ENCODE results near the gene TMEM178B. TPM values are rescaled to one million over a fixed set of nuclear protein-coding genes. Genes with fewer than 3 reads are reported as not detected.

The TMEM178B gene
- total and polyA plus RNA-seq, 9 of the 15 experiments (the other 6 are each of a cell fraction or from before 2014, with no cell fraction given) = under 0.01 to 0.03 (median 0.01) TPM; not detected in 5

DNA sequence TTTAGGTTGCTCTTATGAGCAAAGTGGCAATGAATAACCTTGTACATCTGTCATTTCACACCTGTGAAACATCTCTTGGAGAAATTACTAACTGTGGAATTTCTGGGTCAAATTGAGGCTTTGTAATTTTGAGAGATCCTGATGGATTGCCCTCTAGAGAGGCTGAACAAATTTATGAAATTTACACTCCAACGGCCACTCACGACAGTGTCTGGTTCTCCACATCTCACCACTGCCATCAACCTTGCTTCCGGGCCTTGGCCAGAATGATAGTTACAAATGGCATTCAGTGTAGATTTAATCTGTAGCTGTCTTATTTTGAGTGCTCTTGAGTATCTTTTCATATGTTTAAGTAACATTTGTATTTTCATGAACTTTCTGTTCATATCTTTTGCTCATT is 117.4 kb downstream of the TMEM178B start:
- WGBS (ENCODE audit: insufficient coverage, low coverage, missing lambda C conversion rate) = 3% methylated on average over 3 of the region's 3 CpGs
- Histone ChIP-seq H3K4me1 (replicated peaks in 1 of 2; ENCODE audit: control insufficient read depth in 2 of 2, insufficient read depth in 2 of 2, low read length in 2 of 2) (peaks cover 0 to 4% of the 10 kb centered on the region in 2 experiments; a peak in 2 of 5 replicates), H3K27ac (ENCODE audit: extremely low read depth, low read depth, low read length) (no peak overlapping the region), H3K27me3 (ENCODE audit: control insufficient read depth in 2 of 2, insufficient read depth in 2 of 2, low read length in 2 of 2) (peaks cover 2 to 6% of the 10 kb centered on the region in 2 experiments; a peak in 3 of 5 replicates), H3K9me1 (ENCODE audit: control insufficient read depth, insufficient read depth, low read length) (no peaks in the 10 kb centered on the region), H3K9me3 (replicated peaks; ENCODE audit: control insufficient read depth, insufficient read depth, low read depth, low read length) (no peaks in the 10 kb centered on the region), H2AFZ (ENCODE audit: low read depth, low read length) (no peak overlapping the region), H3K4me3 (no peak overlapping the region), H4K20me1 (replicated peaks; ENCODE audit: control insufficient read depth, insufficient read depth, low read length) (no peaks in the 10 kb centered on the region), H3K9ac (ENCODE audit: insufficient read depth in 1 of 2, low read depth in 2 of 2, low read length in 2 of 2) (no peak overlapping the region), H3K79me2 (ENCODE audit: control insufficient read depth, insufficient read depth, low read length) (no peaks in the 10 kb centered on the region), H3K36me3 (ENCODE audit: control insufficient read depth, insufficient read depth, low read length) (no peaks in the 10 kb centered on the region), H3K4me2 (ENCODE audit: insufficient read depth, low read length) (no peak overlapping the region)
- in situ Hi-C loops (cut with MboI) = no loop called here
- TF ChIP-seq BRD4 (IDR thresholded peaks at IDR 0.05) = no peak
- no peak for TF ChIP-seq MEF2A (IDR thresholded peaks at IDR 0.05; ENCODE audit: control insufficient read depth, low read depth, low read length)
- TF ChIP-seq HDAC2 (IDR thresholded peaks at IDR 0.05) = no peak
- no peak for TF ChIP-seq ZBED1 (IDR thresholded peaks at IDR 0.05)
- TF ChIP-seq ZNF3 (CRISPR knock-in tag; IDR thresholded peaks at IDR 0.05) = no peak
- TF ChIP-seq, protein P1, sequence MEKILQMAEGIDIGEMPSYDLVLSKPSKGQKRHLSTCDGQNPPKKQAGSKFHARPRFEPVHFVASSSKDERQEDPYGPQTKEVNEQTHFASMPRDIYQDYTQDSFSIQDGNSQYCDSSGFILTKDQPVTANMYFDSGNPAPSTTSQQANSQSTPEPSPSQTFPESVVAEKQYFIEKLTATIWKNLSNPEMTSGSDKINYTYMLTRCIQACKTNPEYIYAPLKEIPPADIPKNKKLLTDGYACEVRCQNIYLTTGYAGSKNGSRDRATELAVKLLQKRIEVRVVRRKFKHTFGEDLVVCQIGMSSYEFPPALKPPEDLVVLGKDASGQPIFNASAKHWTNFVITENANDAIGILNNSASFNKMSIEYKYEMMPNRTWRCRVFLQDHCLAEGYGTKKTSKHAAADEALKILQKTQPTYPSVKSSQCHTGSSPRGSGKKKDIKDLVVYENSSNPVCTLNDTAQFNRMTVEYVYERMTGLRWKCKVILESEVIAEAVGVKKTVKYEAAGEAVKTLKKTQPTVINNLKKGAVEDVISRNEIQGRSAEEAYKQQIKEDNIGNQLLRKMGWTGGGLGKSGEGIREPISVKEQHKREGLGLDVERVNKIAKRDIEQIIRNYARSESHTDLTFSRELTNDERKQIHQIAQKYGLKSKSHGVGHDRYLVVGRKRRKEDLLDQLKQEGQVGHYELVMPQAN (IDR thresholded peaks at IDR 0.05; ENCODE audit: borderline replicate concordance) = no peak
- TF ChIP-seq HNRNPK (IDR thresholded peaks at IDR 0.05; ENCODE audit: low read depth, low read length, poor library complexity, severe bottlenecking) = no peak
- TF ChIP-seq MXI1 (IDR thresholded peaks at IDR 0.05; ENCODE audit: low read depth, low read length) = no peak
- no peak for TF ChIP-seq GATA2 (CRISPR knock-in tag; IDR thresholded peaks at IDR 0.05)
- TF ChIP-seq, protein P2, sequence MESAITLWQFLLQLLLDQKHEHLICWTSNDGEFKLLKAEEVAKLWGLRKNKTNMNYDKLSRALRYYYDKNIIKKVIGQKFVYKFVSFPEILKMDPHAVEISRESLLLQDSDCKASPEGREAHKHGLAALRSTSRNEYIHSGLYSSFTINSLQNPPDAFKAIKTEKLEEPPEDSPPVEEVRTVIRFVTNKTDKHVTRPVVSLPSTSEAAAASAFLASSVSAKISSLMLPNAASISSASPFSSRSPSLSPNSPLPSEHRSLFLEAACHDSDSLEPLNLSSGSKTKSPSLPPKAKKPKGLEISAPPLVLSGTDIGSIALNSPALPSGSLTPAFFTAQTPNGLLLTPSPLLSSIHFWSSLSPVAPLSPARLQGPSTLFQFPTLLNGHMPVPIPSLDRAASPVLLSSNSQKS (CRISPR knock-in tag; IDR thresholded peaks at IDR 0.05) = no peak
- TF ChIP-seq FOXJ3 (CRISPR knock-in tag; IDR thresholded peaks at IDR 0.05) = no peak
- TF ChIP-seq ASH1L (IDR thresholded peaks at IDR 0.05; ENCODE audit: borderline replicate concordance, low read depth, partially characterized antibody) = no peak
- no TSS peak for BruUV-seq (replicated peaks)
- peak; percentile 69 for FAIRE-seq
- no peak for ATAC-seq
- DNase-seq (ENCODE audit: extremely low read depth in 1 of 4, low spot score in 3 of 4) = no peak
- POLR2A ChIA-PET = no interaction called here
- intact Hi-C loops (cut with micrococcal nuclease) = no loop called here
- CTCF ChIA-PET (ENCODE audit: low intra/inter-chr PET ratio) = no interaction called here
